GM18867 (cell line): ENCODE data around the gene PHF21A.
A peak's percentile ranks its signal among the peaks of the same experiment; 100 is the strongest.
"Not testable (repeated sequence)": the region's sequence is repeated elsewhere in the genome, so short reads cannot be mapped to it uniquely, and the experiment has no call there.

Experiments used
- ATAC-seq: cut with Tn5 transposase; IDR thresholded peaks from one replicate; pipeline ENCODE4 v1.9.1; 2021; ENCODE audit warnings: mild to moderate bottlenecking, moderate library complexity; ENCODE audit not compliant: unreplicated experiment

PHF21A gene

DNA sequence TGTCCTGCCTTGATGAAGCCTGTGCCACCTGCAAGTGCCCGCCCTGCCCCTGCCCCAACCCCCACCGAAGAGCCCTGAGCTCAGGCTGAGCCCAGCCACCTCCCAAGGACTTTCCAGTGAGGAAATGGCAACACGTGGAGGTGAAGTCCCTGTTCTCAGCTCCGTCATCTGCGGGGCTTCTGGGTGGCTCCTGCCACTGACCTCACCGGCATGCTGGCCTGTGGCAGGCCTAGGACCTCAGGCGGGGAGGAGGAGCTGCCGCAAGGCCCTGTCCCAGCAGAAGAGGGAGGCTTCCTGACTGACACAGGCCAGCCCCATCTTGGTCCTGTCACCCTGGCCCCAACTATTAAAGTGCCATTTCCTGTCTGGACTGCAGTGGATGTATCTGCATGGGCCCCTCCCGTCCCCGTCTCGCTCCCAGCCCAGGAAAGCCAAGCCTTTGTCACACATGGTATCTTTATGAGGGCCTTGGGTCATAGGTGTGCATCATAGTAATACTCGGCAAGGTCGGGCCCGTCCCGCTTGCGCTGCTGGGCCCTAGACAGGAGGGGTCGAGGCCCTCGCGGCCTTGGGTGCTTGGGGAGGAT, 215.1 kb downstream of the PHF21A start:
- no peak for ATAC-seq

- not testable (repeated sequence) for ATAC-seq
These were observed 215.7 kb downstream of the PHF21A start for GRCh38 chr11:45905576-45905975.

- no peak for ATAC-seq
These were observed 216.2 kb downstream of the PHF21A start for GRCh38 chr11:45905095-45905494.

GRCh38 chr11:45904309-45904915, 216.8 kb downstream of the PHF21A start:
- no peak for ATAC-seq

DNA sequence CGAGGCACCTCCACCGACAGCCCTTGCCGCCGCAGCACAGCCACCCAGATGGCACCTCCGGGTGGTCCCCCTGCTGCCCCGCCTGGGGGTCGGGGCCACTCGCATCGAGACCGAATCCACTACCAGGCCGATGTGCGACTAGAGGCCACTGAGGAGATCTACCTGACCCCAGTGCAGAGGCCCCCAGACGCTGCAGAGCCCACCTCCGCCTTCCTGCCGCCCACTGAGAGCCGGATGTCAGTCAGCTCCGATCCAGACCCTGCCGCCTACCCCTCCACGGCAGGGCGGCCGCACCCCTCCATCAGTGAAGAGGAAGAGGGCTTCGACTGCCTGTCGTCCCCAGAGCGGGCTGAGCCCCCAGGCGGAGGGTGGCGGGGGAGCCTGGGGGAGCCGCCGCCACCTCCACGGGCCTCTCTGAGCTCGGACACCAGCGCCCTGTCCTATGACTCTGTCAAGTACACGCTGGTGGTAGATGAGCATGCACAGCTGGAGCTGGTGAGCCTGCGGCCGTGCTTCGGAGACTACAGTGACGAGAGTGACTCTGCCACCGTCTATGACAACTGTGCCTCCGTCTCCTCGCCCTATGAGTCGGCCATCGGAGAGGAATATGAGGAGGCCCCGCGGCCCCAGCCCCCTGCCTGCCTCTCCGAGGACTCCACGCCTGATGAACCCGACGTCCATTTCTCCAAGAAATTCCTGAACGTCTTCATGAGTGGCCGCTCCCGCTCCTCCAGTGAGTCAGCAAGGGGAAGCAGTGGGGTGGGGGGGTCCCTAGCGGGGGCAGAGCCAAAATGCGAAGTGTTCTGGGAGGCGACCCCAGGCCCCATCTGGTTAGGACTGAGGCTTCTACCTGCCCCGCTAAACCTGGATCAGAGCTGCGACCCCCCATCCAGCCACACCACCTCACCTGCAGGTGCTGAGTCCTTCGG, 218.5 kb downstream of the PHF21A start:
- ATAC-seq = no peak

GRCh38 chr11:45901626-45902025, 219.6 kb downstream of the PHF21A start:
- ATAC-seq = no peak

- ATAC-seq = no peak
These were observed 220.2 kb downstream of the PHF21A start for GRCh38 chr11:45900916-45901617.

GRCh38 chr11:45900175-45900800, 221.0 kb downstream of the PHF21A start:
- peak; percentile 3 for ATAC-seq

- ATAC-seq = peak; percentile 59
These were observed 221.6 kb downstream of the PHF21A start for GRCh38 chr11:45899448-45900174.

- no peak for ATAC-seq
These were observed 222.2 kb downstream of the PHF21A start for GRCh38 chr11:45899086-45899447.

- no peak for ATAC-seq
These were observed 223.7 kb downstream of the PHF21A start for GRCh38 chr11:45897556-45897955.

DNA sequence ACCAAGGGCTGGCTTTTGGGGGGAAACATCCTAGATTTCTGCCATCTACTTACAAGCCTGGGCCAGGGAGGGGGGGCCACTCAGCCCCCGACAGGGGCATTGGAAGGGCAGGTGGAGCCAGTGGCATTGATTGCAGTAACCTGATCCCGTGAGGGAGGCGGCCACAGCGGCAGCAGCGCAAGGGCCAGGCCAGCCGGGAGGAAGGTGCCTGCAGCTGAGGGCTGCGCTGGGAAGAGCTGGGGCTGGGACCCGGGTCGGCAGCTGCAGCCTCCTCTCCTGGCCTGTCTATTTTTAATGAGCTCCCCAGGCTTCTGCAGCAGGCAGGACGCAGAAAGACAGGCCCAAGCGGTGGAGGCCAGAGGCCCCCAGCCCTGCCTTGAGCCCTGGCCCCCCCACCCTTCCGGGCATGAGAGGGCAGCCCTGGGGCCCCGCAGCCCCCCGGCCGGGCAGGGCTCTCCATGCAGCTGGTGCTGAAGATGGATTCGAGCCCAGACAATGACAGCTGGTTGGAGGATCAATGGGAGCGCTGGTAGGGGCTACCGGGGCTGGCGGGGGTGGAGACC, 224.8 kb downstream of the PHF21A start:
- ATAC-seq = no peak

DNA sequence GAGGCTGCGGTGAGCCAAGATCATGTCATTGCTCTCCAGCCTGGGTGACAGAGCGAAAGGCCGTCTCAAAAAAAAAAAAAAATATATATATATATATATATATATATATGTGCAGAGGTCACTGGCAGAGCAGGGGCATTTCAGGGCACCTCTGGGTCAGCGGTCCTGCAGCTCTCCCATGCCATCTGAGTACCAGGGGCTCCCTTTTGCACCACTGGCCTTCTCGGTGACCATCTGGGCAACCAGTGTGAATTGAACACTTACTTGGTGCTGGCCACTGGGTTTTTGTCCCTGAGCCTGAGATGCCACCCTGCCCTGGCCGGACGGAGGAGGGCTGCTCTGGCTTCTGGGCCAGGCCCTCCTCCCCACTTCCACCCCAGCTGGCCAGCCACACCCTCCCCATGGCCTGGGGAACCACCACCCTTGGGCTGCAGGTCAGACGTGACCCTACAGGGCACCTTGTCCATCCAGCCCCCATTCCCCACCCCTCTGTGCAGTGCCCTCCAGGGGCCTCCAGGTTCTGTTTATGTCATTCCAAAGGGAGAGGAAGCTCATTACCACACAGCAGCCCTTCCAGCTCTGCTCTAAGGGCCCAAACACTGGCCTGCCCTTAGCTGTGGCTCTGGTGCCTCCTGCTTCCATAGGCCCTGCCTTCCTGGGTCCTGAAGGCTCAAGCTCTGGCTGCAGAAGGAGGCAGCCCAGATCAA, 225.5 kb downstream of the PHF21A start:
- no peak for ATAC-seq

DNA sequence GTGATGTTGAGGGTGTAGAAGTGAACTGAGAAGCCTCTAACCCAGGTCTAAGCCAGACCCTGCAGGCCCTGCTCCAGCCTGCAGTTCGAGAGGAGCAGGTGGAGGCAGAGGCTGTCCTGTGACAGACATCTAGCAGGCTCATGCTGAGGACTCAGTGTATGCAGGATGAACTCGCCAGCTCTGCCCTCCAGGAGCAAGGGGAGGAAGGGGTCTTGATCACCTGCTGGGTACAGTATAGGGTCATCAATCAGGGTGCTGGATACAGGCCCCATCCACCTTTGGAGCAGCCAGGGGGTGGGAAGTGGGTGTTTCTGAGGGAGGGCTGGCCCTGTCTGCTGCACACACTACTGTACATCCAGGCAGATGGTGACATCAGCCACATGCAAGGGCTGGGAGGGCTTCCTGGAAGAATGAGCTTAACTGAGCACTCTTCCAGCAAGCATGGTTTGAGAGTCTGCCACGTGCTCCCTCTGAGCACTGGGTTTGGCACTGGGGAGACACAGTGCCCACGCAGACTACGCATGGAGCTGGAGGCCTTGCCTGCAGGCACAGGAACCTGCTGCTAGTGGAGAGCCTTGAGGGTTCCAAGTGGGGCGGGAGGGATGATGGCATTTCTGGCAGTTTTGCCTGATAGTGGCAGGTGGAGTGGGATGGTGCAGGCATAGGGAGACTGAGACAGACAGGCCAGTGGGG, 226.6 kb downstream of the PHF21A start:
- no peak for ATAC-seq

DNA sequence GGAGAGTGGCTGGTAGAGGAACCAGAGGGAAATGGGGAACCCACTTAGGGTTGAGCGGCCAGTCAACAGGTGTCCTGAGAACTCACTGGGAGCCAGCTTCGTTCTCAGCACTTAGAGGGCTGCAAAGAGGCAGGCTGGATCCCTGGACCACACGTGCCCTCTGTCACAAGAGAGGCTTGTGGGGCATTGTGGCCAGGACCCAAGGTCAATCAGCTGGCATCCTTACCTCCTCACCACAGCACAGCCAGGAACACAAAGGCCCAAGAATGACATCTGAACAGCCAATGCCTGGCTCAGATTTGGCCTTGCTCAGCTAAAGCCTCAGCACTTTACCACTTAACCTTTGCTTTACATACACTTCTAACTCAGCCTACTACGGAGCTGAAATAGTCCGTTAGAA, 228.4 kb downstream of the PHF21A start:
- ATAC-seq = no peak

- no peak for ATAC-seq
These were observed 230.2 kb downstream of the PHF21A start for GRCh38 chr11:45890886-45891550.

DNA sequence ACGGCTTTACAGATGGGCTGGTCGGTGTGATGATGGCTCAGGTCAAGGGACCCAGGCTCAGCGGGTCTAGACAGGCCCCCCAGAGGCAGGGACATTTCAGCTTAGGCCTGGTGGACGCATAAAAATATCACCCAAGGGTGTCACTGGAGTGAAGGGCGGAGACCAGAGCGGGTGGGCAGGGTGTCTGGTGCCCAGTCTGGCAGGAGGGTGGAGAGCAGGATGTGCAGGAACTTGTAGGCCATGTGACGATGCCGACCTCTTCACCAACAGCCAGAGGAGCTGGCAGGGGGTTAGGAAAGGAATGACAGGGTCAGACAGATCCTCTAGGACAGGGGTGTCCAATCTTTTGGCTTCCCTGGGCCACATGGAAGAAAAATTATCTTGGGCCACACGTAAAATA, 231.3 kb downstream of the PHF21A start:
- no peak for ATAC-seq

GRCh38 chr11:45889555-45889954, 231.7 kb downstream of the PHF21A start:
- no peak for ATAC-seq
